Measurements from ENCODE around the gene CHKA. TPM values are rescaled to one million over a fixed set of nuclear protein-coding genes. Genes with fewer than 3 reads are reported as not detected.

The CHKA gene
- total RNA-seq, 2 experiments from 2014 or later, result 6.1 to 6.6 TPM

- Mint-ChIP-seq H3K27me3 (no peaks in the 10 kb centered on the region), H3K36me3 (peaks cover 6% of the 10 kb centered on the region), H3K4me1 (ENCODE audit: low read depth) (peaks cover 19% of the 10 kb centered on the region), H3K4me3 (no peak overlapping the region), H3K27ac (peak overlapping the region; percentile 87), H3K9me3 (no peaks in the 10 kb centered on the region)
- CTCF ChIA-PET, result no interaction called here
- intact Hi-C loops (cut with micrococcal nuclease), result loop anchor here (5.0 kb wide), 1 partner anchor 34 kb away; the partner anchor contains the start of gene UNC93B1
- POLR2A ChIA-PET, result no interaction called here
- DNase-seq, result no peak
Observed at GRCh38 chr11:68036141-68036716, 85.0 kb downstream of the CHKA start.

- CTCF ChIA-PET, result no interaction called here
- Mint-ChIP-seq H3K27me3 (no peaks in the 10 kb centered on the region), H3K36me3 (peaks cover 6% of the 10 kb centered on the region), H3K27ac (no peak overlapping the region), H3K4me3 (no peak overlapping the region), H3K9me3 (no peaks in the 10 kb centered on the region), H3K4me1 (ENCODE audit: low read depth) (peaks cover 19% of the 10 kb centered on the region)
- intact Hi-C loops (cut with micrococcal nuclease), result loop anchor here (5.0 kb wide), 1 partner anchor 33 kb away; the partner anchor contains the start of gene UNC93B1
- no peak for DNase-seq
- POLR2A ChIA-PET, result no interaction called here
Observed at GRCh38 chr11:68035266-68035876, 85.8 kb downstream of the CHKA start.

GRCh38 chr11:68033708-68034045 is 87.5 kb downstream of the CHKA start:
- Mint-ChIP-seq H3K9me3 (no peaks in the 10 kb centered on the region), H3K27me3 (no peaks in the 10 kb centered on the region), H3K27ac (no peak overlapping the region), H3K4me3 (no peak overlapping the region), H3K36me3 (peaks cover 2% of the 10 kb centered on the region), H3K4me1 (ENCODE audit: low read depth) (peaks cover 33% of the 10 kb centered on the region)
- intact Hi-C loops (cut with micrococcal nuclease), result no loop called here
- DNase-seq, result no peak
- CTCF ChIA-PET, result no interaction called here
- POLR2A ChIA-PET, result no interaction called here

- Mint-ChIP-seq H3K9me3 (no peaks in the 10 kb centered on the region), H3K27ac (no peak overlapping the region), H3K4me1 (ENCODE audit: low read depth) (peaks cover 35% of the 10 kb centered on the region), H3K4me3 (no peak overlapping the region), H3K36me3 (peaks cover 2% of the 10 kb centered on the region), H3K27me3 (no peaks in the 10 kb centered on the region)
- intact Hi-C loops (cut with micrococcal nuclease), result no loop called here
- ChIA-PET POLR2A (no interaction called here), CTCF (no interaction called here)
- no peak for DNase-seq
Observed at GRCh38 chr11:68032997-68033707, 88.0 kb downstream of the CHKA start.

- Mint-ChIP-seq H3K27ac (peak overlapping the region; percentile 88), H3K4me3 (peak overlapping the region; percentile 99), H3K27me3 (no peaks in the 10 kb centered on the region), H3K4me1 (ENCODE audit: low read depth) (peaks cover 32% of the 10 kb centered on the region), H3K9me3 (no peaks in the 10 kb centered on the region), H3K36me3 (peaks cover 2% of the 10 kb centered on the region)
- ChIA-PET POLR2A (no interaction called here), CTCF (interaction anchor here (1.2 kb wide), 1 partner anchor 8 kb away, joined by 3 read pairs; no protein-coding TSS in a partner anchor)
- DNase-seq, result no peak
- intact Hi-C loops (cut with micrococcal nuclease), result no loop called here
Observed at GRCh38 chr11:68032003-68032402, 89.2 kb downstream of the CHKA start.

DNA sequence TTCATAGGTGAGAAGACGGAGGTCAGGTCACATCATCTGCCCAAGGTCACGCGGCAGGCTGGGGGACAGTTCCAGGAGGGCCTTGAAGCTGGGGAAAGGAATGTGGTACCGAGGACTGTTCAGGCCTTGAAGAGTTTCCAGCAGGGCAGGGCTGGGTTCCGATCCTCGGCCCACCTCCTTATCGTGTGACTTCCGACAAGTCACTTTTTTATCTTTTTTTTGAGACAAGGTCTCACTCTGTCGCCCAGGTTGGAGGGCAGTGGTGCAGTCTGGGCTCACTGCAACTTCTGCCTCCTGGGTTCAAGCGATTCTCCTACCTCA is 90.1 kb downstream of the CHKA start:
- POLR2A ChIA-PET, result interaction anchor here (2.1 kb wide), 1 partner anchor 9 kb away, joined by 20 read pairs; the partner anchor contains the start of gene TCIRG1
- Mint-ChIP-seq H3K27me3 (no peaks in the 10 kb centered on the region), H3K4me3 (peak overlapping the region; percentile 99), H3K27ac (peak overlapping the region; percentile 88), H3K4me1 (ENCODE audit: low read depth) (peaks cover 27% of the 10 kb centered on the region), H3K9me3 (no peaks in the 10 kb centered on the region), H3K36me3 (peaks cover 2% of the 10 kb centered on the region)
- CTCF ChIA-PET, result interaction anchor here (1.2 kb wide), 1 partner anchor 9 kb away, joined by 3 read pairs; no protein-coding TSS in a partner anchor
- DNase-seq, result peak; percentile 33
- intact Hi-C loops (cut with micrococcal nuclease), result loop anchor here (2.0 kb wide), 1 partner anchor 176 kb away; no protein-coding TSS in a partner anchor

DNA sequence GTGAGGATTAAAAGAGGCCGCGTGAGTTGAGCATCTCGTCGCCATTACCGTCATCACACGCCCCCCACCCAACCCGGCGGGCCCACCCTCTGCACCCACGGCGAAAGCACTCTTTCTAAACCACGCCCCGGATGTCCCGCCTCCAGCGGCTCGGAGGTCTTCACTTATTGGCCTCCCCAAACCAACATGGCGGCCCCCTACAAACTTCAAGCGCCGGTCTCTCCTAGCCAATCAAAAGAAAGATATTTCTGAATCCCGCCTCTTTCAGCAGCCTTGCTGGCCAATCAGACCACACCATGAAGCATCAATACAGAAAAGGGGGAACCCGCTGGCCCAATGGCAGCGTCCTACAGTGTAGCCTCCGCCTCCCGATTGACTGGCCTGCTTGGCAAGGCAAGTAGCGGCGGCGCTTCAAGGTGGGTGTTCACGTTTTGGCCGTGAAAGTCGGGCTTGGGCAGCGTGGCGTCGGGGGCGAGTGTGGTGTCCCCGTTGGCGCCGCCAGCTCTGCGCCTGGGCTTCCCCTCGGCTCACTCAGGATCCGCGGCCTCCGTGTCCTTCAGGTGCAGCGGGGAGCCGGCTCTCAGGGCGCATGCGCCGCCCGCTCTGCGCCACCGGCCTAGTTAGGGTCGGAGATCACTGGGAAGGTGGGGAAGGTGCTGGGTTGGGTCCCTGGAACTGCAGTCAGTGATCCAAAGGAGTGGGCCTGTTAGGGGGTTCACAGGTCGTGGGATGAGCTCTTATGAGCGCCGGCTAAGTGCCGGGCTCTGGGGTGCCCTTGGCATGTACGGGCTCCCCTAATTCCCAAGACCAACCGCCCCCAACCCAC is 90.7 kb downstream of the CHKA start, which contains the start of gene NDUFS8:
Gene NDUFS8, plus strand, starts transcription at position 364 of the 826 bp plus-strand sequence. CDS start 1,471 bp downstream, outside the sequence.
- Mint-ChIP-seq H3K27ac (peak within 1 kb of the TSS; percentile 88), H3K4me3 (peak within 1 kb of the TSS; percentile 99), H3K4me1 (ENCODE audit: low read depth) (peaks cover 27% of the 10 kb centered on the region), H3K36me3 (peaks cover 2% of the 10 kb centered on the region), H3K9me3 (no peaks in the 10 kb centered on the region), H3K27me3 (no peaks in the 10 kb centered on the region)
- CTCF ChIA-PET, result interaction anchor here (1.2 kb wide), 1 partner anchor 9 kb away, joined by 3 read pairs; no protein-coding TSS in a partner anchor
- POLR2A ChIA-PET, result interaction anchor here (2.1 kb wide), 1 partner anchor 10 kb away, joined by 20 read pairs; the partner anchor contains the start of gene TCIRG1
- intact Hi-C loops (cut with micrococcal nuclease), result loop anchor here (1.0 to 2.0 kb wide), 2 partner anchors 10 to 176 kb away; no protein-coding TSS in a partner anchor
- DNase-seq, result peak; percentile 98

DNA sequence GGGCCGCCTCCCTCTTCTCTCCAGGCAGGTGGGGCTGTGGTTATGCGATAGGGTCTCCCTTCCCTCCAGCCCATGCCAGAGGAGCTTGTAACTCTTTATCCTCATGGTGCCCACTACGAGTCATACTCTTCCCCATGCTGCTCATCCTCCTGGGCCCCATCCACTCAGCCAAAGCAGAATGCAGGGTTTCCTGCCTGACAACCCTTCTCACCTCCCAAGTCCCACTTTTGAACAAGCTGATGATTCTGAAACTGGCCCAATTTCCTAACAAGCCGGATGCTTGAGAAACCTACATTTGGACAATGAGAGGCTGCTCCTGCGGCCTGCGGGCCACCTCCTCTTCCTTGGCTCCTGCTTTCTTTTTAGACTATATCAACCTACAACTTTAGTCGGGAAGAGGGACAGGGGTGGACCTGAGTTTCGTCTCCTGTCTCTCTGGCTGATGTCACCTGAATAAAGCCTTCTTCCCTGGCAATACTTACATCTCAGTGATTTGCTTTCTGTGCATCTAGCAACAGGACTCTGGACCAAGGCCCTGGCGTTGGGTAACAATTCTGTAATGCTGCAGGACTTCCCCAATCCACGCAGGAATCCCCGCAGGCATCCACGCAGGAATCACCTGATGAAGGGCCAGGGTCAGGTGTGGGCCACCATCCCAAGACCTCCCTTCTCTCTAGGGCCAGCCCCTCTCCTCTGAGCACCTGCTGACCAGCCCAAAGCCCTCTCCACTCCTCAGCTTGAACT is 92.2 kb downstream of the CHKA start:
- DNase-seq, result no peak
- Mint-ChIP-seq H3K4me1 (ENCODE audit: low read depth) (peaks cover 27% of the 10 kb centered on the region), H3K4me3 (peak overlapping the region; percentile 99), H3K27ac (no peak overlapping the region), H3K36me3 (peaks cover 2% of the 10 kb centered on the region), H3K27me3 (no peaks in the 10 kb centered on the region), H3K9me3 (peaks cover 7% of the 10 kb centered on the region)
- ChIA-PET POLR2A (interaction anchor here (0.6 kb wide), 1 partner anchor 13 kb away, joined by 5 read pairs; no protein-coding TSS in a partner anchor), CTCF (no interaction called here)
- intact Hi-C loops (cut with micrococcal nuclease), result no loop called here

DNA sequence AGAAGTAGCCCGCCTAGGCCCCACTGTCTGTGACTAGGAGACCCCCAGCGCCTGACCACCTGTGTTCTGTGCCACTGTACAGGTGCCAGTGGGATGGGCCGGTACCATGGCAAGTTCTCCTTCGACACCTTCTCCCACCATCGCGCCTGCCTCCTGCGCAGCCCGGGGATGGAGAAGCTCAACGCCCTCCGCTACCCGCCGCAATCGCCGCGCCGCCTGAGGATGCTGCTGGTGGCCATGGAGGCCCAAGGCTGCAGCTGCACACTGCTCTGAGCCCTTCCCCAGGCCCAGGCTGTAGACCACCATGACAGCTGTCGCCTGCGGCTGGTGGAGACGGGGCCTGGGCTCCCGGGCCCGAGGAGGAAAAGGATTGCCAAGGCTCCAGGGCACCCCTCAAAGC is 93.5 kb downstream of the CHKA start:
- ChIA-PET CTCF (no interaction called here), POLR2A (no interaction called here)
- DNase-seq, result no peak
- Mint-ChIP-seq H3K4me1 (ENCODE audit: low read depth) (peaks cover 27% of the 10 kb centered on the region), H3K36me3 (peaks cover 2% of the 10 kb centered on the region), H3K27ac (no peak overlapping the region), H3K27me3 (no peaks in the 10 kb centered on the region), H3K4me3 (no peak overlapping the region), H3K9me3 (peaks cover 7% of the 10 kb centered on the region)
- intact Hi-C loops (cut with micrococcal nuclease), result no loop called here

DNA sequence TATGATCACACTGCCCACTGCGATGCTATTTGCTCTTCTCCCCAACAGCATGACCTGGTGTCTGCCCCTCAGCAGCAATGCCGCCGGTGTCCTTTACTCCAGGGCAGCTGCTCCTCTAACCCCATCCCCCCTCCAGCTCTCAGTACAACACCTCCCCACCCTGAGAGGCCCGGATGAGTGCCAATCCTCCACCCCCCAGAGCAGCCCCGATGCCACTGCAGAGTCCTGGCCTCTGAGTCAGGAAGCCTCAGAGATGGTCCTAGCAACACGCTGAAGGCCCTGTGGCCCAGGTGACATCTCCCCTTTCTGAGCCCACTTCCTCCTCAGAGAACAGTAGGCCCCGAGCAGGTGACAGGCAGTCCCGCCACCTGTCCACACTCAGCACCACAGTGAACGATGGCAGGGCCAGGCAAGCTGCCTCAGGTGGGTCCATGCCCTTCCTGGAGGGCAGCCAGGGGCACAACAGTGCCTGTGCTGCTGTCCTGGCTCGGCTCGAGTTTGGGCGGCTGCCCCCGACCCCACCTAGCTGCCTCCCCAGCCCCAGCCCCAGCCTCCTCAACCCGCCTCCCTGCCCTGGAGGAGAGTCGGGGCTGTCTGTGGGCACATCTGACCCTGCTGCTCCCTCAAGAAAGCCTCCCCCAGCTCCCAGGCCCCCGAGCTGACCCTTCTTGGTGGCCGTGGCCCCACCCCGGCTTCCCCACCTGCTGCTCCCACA is 94.6 kb downstream of the CHKA start:
- intact Hi-C loops (cut with micrococcal nuclease), result no loop called here
- Mint-ChIP-seq H3K27me3 (no peaks in the 10 kb centered on the region), H3K36me3 (peaks cover under 1% of the 10 kb centered on the region), H3K4me1 (ENCODE audit: low read depth) (peaks cover 22% of the 10 kb centered on the region), H3K27ac (no peak overlapping the region), H3K9me3 (peaks cover 7% of the 10 kb centered on the region), H3K4me3 (no peak overlapping the region)
- ChIA-PET POLR2A (no interaction called here), CTCF (no interaction called here)
- no peak for DNase-seq

DNA sequence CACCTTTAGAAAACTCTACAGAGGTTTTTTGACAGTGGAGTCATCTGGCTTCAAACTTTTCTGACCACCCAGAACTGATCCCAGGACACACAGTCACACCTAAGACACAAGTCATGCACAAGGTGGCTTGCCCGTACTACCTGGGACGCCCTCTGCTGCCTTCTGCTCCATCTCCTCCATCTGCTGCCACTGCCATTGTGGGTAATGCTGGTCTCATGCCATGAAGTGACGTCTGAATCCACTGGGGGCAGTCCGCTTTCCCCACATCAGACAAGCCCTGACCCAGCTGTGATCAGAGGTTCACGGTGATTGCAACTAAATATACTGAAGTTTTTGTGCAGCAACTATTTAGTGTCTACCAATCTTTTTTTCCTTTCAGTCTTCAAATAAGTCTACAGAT is 96.1 kb downstream of the CHKA start:
- Mint-ChIP-seq H3K27me3 (no peaks in the 10 kb centered on the region), H3K4me1 (ENCODE audit: low read depth) (peaks cover 16% of the 10 kb centered on the region), H3K36me3 (no peaks in the 10 kb centered on the region), H3K27ac (no peak overlapping the region), H3K9me3 (peaks cover 7% of the 10 kb centered on the region), H3K4me3 (no peak overlapping the region)
- intact Hi-C loops (cut with micrococcal nuclease), result no loop called here
- DNase-seq, result peak; percentile 20
- POLR2A ChIA-PET, result no interaction called here
- CTCF ChIA-PET, result no interaction called here

All from activated CD4-positive, alpha-beta memory T cell treated with anti-CD3 and anti-CD28 coated beads for 36 hours (primary cell).